Urinary bladder (tissue), 4 donors: ENCODE measurements around the gene TMEM61. TPM values are rescaled to one million over a fixed set of nuclear protein-coding genes. Genes with fewer than 3 reads are reported as not detected.

Source experiments
- DNase-seq: peaks from one replicate; pipeline ENCODE4 v3.0.0-alpha.2; 2015; ENCODE audit errors: extremely low spot score
- H3K27ac ChIP-seq: one replicate; pipeline ENCODE4 v1.5.1; 2013; ENCODE audit warnings: low read depth, mild to moderate bottlenecking, moderate library complexity
- H3K36me3 ChIP-seq: one replicate; pipeline ENCODE4 v1.6.1; 2013; ENCODE audit warnings: mild to moderate bottlenecking, moderate library complexity; ENCODE audit not compliant: insufficient read depth
- H3K4me1 ChIP-seq: one replicate; pipeline ENCODE4 v1.6.1; 2013; ENCODE audit warnings: mild to moderate bottlenecking, moderate library complexity; ENCODE audit not compliant: insufficient read depth
- H3K4me3 ChIP-seq: one replicate; pipeline ENCODE4 v1.5.1; 2013; ENCODE audit warnings: low read depth, low read length
- WGBS: extraction: QIAGEN DNeasy Blood & Tissue Kit; methylation state at CpG from one replicate; pipeline ENCODE4 v1.1.7; 2013; 5-methylcytosine and 5-hydroxymethylcytosine counted together
- polyA plus RNA-seq: library from polyadenylated mRNA; stranded (reverse); fragments of 200-250 nt; gene quantifications from one replicate; pipeline ENCODE4 v1.2.3, GENCODE V29; 2013
- total RNA-seq: library from RNA; depleted of rRNA; stranded (reverse); fragments of >200 nt; gene quantifications from one replicate; pipeline ENCODE4 v1.2.3, GENCODE V29; 2014
- donor health status: healthy with polysubstance abuse.
- donor health status: healthy.

Gene TMEM61
- total and polyA plus RNA-seq, 2 donors: 7.0 TPM; not detected in 1

DNA sequence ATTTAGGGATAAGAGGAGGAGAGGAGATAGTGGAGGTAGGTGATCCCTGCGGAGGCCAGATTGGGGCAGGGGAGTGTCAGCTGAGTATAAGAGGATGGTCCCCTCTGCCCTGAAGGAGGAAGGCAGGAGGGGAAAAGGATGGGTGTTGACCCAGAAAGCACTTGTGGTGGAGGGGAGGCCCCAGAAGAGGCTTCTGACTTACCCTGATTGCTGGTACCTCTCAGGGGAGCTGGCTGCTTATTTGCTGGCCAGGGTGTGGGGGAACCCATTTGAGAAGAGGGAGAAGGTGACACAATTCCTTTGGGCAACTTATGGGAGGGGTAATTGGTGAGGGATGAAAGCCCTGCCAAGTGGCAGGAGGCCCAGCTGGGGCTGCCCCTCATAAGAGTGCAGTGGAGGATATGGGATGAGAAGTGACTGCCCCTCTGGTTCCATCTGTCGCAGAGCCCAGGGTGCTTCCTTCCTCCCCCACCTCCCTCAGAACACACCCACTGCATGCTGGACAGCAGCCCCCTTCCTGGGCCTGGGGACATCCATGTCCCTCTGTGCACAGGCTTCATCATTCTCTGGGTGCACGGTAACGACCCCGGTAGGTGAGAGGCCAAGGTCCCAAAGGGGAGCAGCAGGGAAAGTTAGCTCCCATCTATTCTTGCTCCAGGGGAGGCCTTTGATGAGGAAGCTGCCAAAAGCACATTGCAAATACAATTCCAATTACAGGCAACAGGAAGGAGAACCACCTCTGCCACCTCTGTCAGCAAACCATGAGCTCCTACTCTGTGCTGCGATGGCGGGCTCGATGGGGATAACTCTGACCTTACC lies 57.5 kb downstream of the TMEM61 start:
- Histone ChIP-seq H3K4me1 (no peaks in the 10 kb centered on the region), H3K27ac (no peak overlapping the region), H3K36me3 (no peaks in the 10 kb centered on the region), H3K4me3 (no peak overlapping the region)
- 93% methylated on average over 8 of the region's 8 CpGs for WGBS
- no peak for DNase-seq

DNA sequence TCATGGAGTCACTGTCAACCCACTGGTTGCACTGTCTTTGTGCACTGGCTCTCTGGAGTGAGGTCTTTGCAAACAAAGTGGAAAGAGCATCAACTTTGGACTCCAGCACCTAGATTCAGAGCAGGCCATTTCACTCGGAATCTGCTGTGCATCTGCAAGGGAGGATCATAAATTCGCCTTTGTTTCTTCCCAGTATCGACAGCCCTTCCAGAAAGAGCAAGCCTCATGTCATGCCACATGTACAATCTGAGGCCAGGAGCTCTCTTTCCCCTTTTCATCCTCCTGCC lies 58.1 kb downstream of the TMEM61 start:
- WGBS: 92% methylated on average over 3 of the region's 3 CpGs

DNA sequence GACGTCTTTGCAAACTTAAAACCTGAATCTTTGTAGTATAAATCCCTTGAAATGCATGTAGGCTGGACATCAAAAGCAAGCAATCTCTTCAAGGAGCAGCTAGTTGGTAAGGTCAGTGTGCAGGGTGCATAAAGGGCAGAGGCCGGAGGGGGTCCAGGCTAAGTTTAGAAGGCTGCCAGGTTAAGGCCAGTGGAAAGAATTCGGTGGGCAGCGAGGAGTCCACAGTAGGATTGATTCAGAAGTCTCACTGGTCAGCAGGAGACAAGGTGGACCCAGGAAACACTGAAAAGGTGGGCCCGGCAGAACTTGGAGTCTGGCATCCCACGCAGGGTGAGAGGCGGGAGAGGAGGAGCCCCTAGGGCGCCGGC lies 58.5 kb downstream of the TMEM61 start:
- DNase-seq: no peak
- H3K4me1 ChIP-seq: no peaks in the 10 kb centered on the region
- WGBS: 39% methylated on average over 9 of the region's 9 CpGs
- no peaks in the 10 kb centered on the region for H3K36me3 ChIP-seq
- no peak overlapping the region for H3K4me3 ChIP-seq
- H3K27ac ChIP-seq: no peak overlapping the region

More for the DNA sequence above, 58.1 kb downstream of the TMEM61 start:
- H3K36me3 ChIP-seq: no peaks in the 10 kb centered on the region
- no peak overlapping the region for H3K27ac ChIP-seq
- H3K4me3 ChIP-seq: no peak overlapping the region
- H3K4me1 ChIP-seq: no peaks in the 10 kb centered on the region
- DNase-seq: no peak

DNA sequence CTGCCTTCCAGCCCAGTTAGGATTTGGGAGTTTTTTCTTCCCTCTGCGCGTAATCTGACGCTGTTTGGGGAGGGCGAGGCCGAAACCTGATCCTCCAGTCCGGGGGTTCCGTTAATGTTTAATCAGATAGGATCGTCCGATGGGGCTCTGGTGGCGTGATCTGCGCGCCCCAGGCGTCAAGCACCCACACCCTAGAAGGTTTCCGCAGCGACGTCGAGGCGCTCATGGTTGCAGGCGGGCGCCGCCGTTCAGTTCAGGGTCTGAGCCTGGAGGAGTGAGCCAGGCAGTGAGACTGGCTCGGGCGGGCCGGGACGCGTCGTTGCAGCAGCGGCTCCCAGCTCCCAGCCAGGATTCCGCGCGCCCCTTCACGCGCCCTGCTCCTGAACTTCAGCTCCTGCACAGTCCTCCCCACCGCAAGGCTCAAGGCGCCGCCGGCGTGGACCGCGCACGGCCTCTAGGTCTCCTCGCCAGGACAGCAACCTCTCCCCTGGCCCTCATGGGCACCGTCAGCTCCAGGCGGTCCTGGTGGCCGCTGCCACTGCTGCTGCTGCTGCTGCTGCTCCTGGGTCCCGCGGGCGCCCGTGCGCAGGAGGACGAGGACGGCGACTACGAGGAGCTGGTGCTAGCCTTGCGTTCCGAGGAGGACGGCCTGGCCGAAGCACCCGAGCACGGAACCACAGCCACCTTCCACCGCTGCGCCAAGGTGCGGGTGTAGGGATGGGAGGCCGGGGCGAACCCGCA lies 59.1 kb downstream of the TMEM61 start, which contains the start of gene PCSK9:
Gene PCSK9, plus strand, starts transcription at position 207 of the 741 bp plus-strand sequence. Its CDS starts 290 bp downstream, at position 497.
- Histone ChIP-seq H3K4me3 (no peak within 1 kb of the TSS), H3K4me1 (no peaks in the 10 kb centered on the region), H3K36me3 (no peaks in the 10 kb centered on the region), H3K27ac (no peak within 1 kb of the TSS)
- WGBS: 2% methylated on average over 67 of the region's 67 CpGs
- peak; percentile 25 for DNase-seq

DNA sequence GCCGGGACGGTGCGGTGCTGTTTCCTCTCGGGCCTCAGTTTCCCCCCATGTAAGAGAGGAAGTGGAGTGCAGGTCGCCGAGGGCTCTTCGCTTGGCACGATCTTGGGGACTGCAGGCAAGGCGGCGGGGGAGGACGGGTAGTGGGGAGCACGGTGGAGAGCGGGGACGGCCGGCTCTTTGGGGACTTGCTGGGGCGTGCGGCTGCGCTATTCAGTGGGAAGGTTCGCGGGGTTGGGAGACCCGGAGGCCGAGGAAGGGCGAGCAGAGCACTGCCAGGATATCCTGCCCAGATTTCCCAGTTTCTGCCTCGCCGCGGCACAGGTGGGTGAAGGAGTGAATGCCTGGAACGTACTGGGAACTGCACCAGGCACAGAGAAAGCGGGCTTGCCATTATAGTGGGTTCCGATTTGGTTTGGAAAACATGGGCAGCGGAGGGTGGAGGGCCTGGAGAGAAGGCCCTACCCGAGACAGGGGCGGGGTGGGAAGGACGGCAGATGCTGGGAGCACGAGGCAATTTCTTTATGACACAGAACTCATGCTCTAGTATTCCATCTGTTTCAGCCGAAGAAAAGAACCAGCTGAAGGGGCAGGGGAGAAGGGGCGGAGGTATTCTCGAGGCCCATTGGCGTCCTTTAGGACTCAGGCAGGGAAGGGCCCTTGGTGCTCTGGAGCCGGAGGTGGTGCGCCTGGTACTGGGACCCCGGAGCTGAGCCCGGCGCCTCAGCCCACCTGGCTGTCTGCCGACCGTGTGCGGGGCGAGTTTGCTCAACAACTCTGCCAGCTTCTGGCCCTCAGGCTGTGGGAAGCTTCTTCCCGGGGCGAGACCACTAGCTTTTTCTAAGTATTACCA lies 59.9 kb downstream of the TMEM61 start:
- no peaks in the 10 kb centered on the region for H3K36me3 ChIP-seq
- H3K27ac ChIP-seq: no peak overlapping the region
- DNase-seq: no peak
- no peaks in the 10 kb centered on the region for H3K4me1 ChIP-seq
- H3K4me3 ChIP-seq: no peak overlapping the region
- WGBS: 20% methylated on average over 49 of the region's 49 CpGs

DNA sequence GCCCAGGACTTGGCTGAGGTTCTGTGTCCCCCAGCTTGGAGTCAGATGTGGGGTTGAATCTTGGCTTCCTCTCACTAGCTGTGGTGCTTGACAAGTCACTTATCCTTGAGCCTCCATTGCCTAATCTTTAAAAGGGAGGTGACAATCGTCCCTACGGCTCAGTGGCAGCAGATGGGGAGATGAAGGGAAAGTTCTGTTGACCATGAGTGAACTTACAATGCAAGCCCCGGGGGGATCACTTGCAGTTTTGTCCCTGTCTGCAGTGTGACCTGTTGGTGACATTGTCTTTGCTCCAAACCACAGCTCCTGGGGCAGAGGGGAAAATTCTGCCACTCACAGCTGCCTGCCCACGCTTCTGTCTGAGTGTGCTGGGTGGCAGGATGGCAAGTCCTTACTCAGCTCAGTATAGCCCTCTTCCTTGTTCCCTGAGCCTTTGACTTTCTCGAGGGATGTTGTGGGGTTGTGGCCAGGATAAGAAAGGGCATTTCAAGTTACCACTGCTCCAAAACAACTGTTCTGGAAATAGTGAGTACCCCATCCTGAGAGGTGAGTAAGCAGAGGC lies 60.6 kb downstream of the TMEM61 start:
- H3K4me3 ChIP-seq: no peak overlapping the region
- no peak for DNase-seq
- WGBS: 74% methylated on average over 5 of the region's 5 CpGs
- no peak overlapping the region for H3K27ac ChIP-seq
- no peaks in the 10 kb centered on the region for H3K4me1 ChIP-seq
- no peaks in the 10 kb centered on the region for H3K36me3 ChIP-seq

DNA sequence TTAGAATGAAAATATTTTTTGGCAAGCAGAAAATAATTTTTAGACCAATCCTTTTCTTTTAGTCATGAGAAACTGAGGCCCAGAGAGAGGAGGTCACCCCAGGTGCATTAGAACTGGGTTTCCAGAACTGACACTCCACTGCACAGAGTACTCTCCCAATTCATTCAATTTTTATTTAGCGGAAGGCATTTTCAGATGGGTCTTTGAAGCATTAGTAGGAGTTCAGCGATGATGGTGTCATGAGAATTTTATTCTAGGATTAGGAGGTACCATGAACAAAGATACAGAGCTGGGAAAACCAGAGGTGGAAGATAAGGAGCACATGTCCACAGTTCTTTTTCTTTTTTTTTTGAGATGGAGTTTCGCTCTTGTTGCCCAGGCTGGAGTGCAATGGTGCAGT lies 61.2 kb downstream of the TMEM61 start:
- DNase-seq: no peak
- Histone ChIP-seq H3K4me1 (no peaks in the 10 kb centered on the region), H3K36me3 (no peaks in the 10 kb centered on the region), H3K27ac (no peak overlapping the region), H3K4me3 (no peak overlapping the region)
- WGBS: 98% methylated on average over 3 of the region's 3 CpGs

Other genes with a start within 250 kb of the TMEM61 start
- 3.3 TPM for gene PARS2, start 216.1 kb upstream of the TMEM61 start, total RNA-seq
- gene PARS2, start 216.1 kb upstream of the TMEM61 start, polyA plus RNA-seq: 4.0 TPM
- 2.1 TPM for gene TTC22, start 179.3 kb upstream of the TMEM61 start, total RNA-seq
- 1.0 TPM for gene TTC22, start 179.3 kb upstream of the TMEM61 start, polyA plus RNA-seq
- 22.6 TPM for gene DHCR24, start 93.4 kb upstream of the TMEM61 start, total RNA-seq
- 23.4 TPM for gene DHCR24, start 93.4 kb upstream of the TMEM61 start, polyA plus RNA-seq
- gene BSND, start 18.3 kb downstream of the TMEM61 start, total RNA-seq: not detected
- gene BSND, start 18.3 kb downstream of the TMEM61 start, polyA plus RNA-seq: not detected
- 2.9 TPM for gene PCSK9, start 58.9 kb downstream of the TMEM61 start, total RNA-seq
- 0.09 TPM for gene PCSK9, start 58.9 kb downstream of the TMEM61 start, polyA plus RNA-seq
- 74.4 TPM for gene USP24, start 234.7 kb downstream of the TMEM61 start, total RNA-seq
- 11.9 TPM for gene USP24, start 234.7 kb downstream of the TMEM61 start, polyA plus RNA-seq